Measurements from ENCODE around the gene MLPH. TPM values are rescaled to one million over a fixed set of nuclear protein-coding genes. Genes with fewer than 3 reads are reported as not detected.
A peak's percentile ranks its signal among the peaks of the same experiment; 100 is the strongest.

MLPH gene
- total and polyA plus RNA-seq, 2 of the 13 experiments (the other 11 are each of a cell fraction or from before 2014, with no cell fraction given): 0.12 TPM; not detected in 1

DNA sequence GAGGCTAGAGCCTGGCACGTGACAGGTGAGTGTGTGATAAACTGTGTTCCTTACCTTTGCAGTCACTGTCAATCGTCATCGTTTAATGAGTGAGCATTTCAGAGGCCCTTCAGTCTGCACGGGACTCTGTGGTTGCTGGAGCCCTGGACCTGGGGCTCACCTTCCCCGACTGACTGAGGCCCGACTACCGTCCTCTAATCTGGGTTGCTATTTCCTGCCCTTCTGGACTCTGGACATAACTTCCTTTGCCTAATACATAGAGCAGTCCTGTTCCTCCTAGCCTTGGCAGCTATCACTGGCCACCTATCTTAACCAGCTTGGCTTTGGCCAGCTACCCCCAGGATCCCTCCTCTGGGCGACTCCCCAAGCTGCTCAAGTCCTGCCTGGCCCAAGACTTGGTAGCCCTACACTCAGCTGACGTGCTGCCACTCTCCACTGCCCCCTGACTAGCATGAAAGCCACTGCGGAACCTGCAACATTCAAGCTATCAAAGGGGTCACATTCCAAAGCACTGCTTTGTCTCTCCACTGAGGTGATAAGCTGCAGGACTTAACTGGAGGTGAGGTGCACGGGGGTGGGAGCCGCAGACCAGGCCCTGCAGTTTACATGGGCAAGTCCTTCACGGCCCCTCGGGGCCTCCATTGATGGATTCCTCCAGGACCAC lies 114.5 kb downstream of the MLPH start (continued):
- TF ChIP-seq NAIF1 (CRISPR knock-in tag; IDR thresholded peaks at IDR 0.05; ENCODE audit: borderline replicate concordance): no peak
- no peak for TF ChIP-seq ZNF296 (CRISPR knock-in tag; conservative IDR thresholded peaks at IDR 0.05)
- no peak for TF ChIP-seq SRF (IDR thresholded peaks at IDR 0.05; ENCODE audit: low read depth, low read length)
- no peak for TF ChIP-seq RFX5 (IDR thresholded peaks at IDR 0.05; ENCODE audit: low read depth, low read length)
- TF ChIP-seq, protein P1, sequence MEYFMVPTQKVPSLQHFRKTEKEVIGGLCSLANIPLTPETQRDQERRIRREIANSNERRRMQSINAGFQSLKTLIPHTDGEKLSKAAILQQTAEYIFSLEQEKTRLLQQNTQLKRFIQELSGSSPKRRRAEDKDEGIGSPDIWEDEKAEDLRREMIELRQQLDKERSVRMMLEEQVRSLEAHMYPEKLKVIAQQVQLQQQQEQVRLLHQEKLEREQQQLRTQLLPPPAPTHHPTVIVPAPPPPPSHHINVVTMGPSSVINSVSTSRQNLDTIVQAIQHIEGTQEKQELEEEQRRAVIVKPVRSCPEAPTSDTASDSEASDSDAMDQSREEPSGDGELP (IDR thresholded peaks at IDR 0.05; ENCODE audit: borderline replicate concordance, low read depth): peak; percentile 86
- TF ChIP-seq ZNF543 (CRISPR knock-in tag; IDR thresholded peaks at IDR 0.05): peak; percentile 75; the same call in 1 of the 2 replicates
- peak; percentile 75 for TF ChIP-seq HDAC2 (CRISPR knock-in tag; IDR thresholded peaks at IDR 0.05)
- no peak for TF ChIP-seq CC2D1A (CRISPR knock-in tag; IDR thresholded peaks at IDR 0.05)
- peak; percentile 33; the same call in 1 of the 2 replicates for TF ChIP-seq MEIS2 (CRISPR knock-in tag; IDR thresholded peaks at IDR 0.05)
- peak; percentile 18; the same call in 1 of the 2 replicates for TF ChIP-seq STAG1 (CRISPR knock-in tag; IDR thresholded peaks at IDR 0.05)
- no peak for TF ChIP-seq RARG (CRISPR knock-in tag; IDR thresholded peaks at IDR 0.05; ENCODE audit: low read depth)
- TF ChIP-seq NFKBIZ (CRISPR knock-in tag; IDR thresholded peaks at IDR 0.05): peak; percentile 60
- no peak for TF ChIP-seq HES4 (CRISPR knock-in tag; IDR thresholded peaks at IDR 0.05; ENCODE audit: borderline replicate concordance)
- peak; percentile 90 for TF ChIP-seq ZNF510 (CRISPR knock-in tag; IDR thresholded peaks at IDR 0.05; ENCODE audit: low read depth)
- TF ChIP-seq ZNF816 (CRISPR knock-in tag; IDR thresholded peaks at IDR 0.05; ENCODE audit: borderline replicate concordance): no peak
- TF ChIP-seq AHR (CRISPR knock-in tag; IDR thresholded peaks at IDR 0.05): peak; percentile 36; the same call in 1 of the 2 replicates
- no peak for TF ChIP-seq TAF15 (IDR thresholded peaks at IDR 0.05; ENCODE audit: low read depth, low read length, poor library complexity, severe bottlenecking)
- TF ChIP-seq, protein P2, sequence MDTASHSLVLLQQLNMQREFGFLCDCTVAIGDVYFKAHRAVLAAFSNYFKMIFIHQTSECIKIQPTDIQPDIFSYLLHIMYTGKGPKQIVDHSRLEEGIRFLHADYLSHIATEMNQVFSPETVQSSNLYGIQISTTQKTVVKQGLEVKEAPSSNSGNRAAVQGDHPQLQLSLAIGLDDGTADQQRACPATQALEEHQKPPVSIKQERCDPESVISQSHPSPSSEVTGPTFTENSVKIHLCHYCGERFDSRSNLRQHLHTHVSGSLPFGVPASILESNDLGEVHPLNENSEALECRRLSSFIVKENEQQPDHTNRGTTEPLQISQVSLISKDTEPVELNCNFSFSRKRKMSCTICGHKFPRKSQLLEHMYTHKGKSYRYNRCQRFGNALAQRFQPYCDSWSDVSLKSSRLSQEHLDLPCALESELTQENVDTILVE (CRISPR knock-in tag; IDR thresholded peaks at IDR 0.05): peak; percentile 29; the same call in 1 of the 2 replicates
- TF ChIP-seq, protein P3, sequence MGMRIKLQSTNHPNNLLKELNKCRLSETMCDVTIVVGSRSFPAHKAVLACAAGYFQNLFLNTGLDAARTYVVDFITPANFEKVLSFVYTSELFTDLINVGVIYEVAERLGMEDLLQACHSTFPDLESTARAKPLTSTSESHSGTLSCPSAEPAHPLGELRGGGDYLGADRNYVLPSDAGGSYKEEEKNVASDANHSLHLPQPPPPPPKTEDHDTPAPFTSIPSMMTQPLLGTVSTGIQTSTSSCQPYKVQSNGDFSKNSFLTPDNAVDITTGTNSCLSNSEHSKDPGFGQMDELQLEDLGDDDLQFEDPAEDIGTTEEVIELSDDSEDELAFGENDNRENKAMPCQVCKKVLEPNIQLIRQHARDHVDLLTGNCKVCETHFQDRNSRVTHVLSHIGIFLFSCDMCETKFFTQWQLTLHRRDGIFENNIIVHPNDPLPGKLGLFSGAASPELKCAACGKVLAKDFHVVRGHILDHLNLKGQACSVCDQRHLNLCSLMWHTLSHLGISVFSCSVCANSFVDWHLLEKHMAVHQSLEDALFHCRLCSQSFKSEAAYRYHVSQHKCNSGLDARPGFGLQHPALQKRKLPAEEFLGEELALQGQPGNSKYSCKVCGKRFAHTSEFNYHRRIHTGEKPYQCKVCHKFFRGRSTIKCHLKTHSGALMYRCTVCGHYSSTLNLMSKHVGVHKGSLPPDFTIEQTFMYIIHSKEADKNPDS (CRISPR knock-in tag; IDR thresholded peaks at IDR 0.05): no peak
- TF ChIP-seq, protein P4, sequence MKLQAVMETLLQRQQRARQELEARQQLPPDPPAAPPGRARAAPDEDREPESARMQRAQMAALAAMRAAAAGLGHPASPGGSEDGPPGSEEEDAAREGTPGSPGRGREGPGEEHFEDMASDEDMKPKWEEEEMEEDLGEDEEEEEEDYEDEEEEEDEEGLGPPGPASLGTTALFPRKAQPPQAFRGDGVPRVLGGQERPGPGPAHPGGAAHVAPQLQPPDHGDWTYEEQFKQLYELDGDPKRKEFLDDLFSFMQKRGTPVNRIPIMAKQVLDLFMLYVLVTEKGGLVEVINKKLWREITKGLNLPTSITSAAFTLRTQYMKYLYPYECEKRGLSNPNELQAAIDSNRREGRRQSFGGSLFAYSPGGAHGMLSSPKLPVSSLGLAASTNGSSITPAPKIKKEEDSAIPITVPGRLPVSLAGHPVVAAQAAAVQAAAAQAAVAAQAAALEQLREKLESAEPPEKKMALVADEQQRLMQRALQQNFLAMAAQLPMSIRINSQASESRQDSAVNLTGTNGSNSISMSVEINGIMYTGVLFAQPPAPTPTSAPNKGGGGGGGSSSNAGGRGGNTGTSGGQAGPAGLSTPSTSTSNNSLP (IDR thresholded peaks at IDR 0.05; ENCODE audit: low read depth, low read length): no peak
- TF ChIP-seq ZNF20 (CRISPR knock-in tag; IDR thresholded peaks at IDR 0.05): no peak
- TF ChIP-seq ZSCAN12 (CRISPR knock-in tag; IDR thresholded peaks at IDR 0.05): no peak
- TF ChIP-seq TP53 (CRISPR knock-in tag; conservative IDR thresholded peaks at IDR 0.05): no peak
- TF ChIP-seq ZFP36 (IDR thresholded peaks at IDR 0.05; ENCODE audit: borderline replicate concordance, low read depth, low read length, partially characterized antibody): no peak
- peak; percentile 75 for TF ChIP-seq TAF1 (CRISPR knock-in tag; IDR thresholded peaks at IDR 0.05)
- TF ChIP-seq SOX6 (IDR thresholded peaks at IDR 0.05): no peak
- TF ChIP-seq SOX6 (CRISPR knock-in tag; IDR thresholded peaks at IDR 0.05): peak; percentile 82
